Measurements from ENCODE around the gene MBNL1.

GRCh38 chr3:152477422-152477821 lies 208.7 kb downstream of the MBNL1 start:
- no peak for TF ChIP-seq CTCF (IDR thresholded peaks at IDR 0.05; ENCODE audit: low read length)
- no peak for TF ChIP-seq EZH2phosphoT487 (IDR thresholded peaks at IDR 0.05; ENCODE audit: low read length)
